Dedifferentiated amniotic fluid mesenchymal stem cell (primary cell): ENCODE results near the gene MREG.

Experiments
- DNase-seq: peaks from one replicate; pipeline ENCODE4 v3.0.0-alpha.2; 2016; ENCODE audit errors: extremely low spot score

Gene MREG

DNA sequence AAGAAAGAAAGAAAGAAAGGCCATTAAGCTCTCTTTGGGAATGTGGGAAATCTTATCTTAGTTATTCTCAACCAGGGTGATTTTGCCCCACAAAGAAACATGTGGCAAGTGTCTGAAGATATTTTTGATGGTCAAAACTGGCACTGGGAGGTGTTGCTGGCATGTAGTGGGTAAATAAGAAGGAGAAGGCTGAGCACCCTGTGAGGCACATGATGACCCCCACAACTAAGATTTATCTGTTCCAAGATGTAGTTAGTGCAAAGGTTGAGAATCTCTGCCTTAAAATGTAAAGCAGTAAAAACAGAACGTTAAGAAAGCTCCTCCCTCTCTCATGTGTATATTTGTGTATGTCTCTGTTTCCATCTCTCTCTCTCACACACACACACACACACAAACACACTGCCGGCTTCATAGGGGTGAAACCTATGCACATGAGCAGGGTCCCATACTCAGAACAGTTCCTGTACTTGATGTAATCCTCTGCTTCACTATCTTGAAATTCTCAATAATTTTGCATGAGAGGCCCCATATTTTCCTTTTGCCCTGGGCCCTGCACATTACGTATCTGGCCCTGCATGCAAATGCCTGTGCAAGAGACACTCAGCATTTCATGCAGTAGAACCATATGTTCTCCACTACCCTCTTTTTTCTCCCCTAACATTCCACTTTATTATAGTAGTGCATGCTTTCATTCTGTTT, 94.3 kb downstream of the MREG start:
- no peak for DNase-seq

DNA sequence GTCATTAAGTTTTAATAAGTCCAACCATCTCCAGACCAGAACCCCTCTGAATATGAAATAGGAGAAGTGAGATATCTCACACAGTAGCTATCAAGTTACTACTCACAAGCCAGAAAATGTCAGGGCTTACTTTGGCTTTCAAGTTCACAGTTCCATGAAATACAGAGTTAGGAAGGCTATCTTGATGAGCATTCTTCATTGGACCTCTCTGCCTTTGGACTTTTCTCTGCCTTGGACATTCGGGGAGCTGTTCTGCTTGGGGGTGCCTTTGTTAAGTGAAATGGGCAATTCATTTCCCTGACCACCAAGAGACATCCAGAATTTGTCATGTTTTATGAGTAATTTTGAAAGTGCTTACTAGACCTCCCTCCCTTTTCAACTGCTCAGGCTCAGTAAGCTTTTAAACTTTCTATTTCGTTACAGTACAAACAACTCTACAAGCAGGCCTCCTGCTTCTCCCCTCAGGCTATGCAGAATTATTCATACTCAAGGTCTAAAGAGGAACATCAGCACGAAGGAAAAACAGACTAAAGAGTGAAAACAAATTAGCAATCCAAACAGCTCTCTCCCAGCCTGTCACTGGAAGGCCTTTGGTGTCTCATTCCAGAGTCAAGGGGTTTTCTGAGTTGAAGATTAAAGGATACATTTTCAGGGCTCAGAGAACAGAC, 95.3 kb downstream of the MREG start:
- peak; percentile 87 for DNase-seq

DNA sequence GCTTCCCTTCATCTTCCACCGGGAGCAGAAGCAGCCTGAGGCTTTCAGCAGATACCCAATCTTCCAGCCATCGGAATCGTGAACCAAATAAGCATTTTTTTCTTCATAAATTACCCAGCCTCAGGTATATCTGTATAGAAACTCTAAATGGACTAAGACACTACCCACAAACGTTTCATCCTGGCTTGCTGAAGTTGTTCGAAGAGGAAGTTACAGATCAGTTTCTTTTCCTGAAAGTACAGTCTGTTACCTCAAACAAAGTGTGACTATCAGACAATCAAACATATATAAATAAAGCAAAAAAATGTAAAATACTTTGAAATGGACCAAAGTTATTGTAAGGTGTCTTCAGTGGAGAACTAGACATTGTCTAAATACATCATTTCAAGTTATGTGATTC, 97.9 kb downstream of the MREG start:
- DNase-seq: no peak

DNA sequence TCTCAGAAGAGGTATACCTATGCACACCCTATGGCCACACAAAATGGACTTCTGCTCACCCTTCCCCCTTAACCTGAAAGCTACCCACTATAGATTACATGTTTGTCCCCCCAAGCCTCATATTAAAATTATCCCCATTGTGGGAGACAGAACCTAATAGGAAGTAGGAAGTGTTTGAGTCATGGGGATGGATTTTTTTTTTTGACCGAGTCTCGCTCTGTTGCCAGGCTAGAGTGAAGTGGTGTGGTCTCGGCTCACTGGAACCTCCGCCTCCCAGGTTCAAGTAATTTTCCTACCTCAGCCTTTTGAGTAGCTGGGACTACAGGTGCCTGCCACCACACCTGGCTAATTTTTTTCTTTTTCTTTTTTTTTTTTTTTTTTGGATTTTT, 98.6 kb downstream of the MREG start:
- DNase-seq: no peak

DNA sequence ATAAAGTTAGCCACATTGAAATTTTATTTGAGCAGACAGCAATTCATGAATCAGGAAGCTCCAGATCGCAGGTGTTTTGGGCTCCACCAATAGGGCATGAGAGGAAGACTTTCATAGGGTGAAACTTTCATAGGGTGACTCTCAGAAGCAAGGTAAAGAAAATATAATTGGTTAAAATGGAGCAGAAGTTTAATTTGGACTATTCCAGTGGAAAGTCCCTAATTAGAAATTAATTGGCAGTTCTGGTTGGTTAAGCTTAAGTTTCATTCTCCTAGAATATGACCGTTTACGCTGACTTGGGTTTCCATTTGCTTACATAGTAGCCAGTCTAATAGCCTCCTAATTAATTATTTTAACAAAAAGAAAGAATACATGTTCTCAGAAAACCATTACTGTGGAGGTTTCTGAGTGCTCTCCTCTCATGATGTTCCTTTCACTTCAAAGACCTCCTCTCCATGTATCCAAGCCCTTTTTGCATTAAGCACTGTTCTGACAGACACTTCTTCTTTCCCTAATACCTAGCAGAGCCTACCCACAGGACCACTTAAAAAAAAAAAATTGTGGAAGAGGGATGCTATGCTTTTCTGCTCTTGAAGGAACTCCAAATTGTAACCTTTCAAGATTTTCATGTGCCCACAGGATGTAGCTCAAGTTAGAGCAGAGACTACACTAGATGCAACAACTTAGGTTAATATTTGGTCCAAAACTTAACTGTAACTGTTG, 99.1 kb downstream of the MREG start:
- no peak for DNase-seq

DNA sequence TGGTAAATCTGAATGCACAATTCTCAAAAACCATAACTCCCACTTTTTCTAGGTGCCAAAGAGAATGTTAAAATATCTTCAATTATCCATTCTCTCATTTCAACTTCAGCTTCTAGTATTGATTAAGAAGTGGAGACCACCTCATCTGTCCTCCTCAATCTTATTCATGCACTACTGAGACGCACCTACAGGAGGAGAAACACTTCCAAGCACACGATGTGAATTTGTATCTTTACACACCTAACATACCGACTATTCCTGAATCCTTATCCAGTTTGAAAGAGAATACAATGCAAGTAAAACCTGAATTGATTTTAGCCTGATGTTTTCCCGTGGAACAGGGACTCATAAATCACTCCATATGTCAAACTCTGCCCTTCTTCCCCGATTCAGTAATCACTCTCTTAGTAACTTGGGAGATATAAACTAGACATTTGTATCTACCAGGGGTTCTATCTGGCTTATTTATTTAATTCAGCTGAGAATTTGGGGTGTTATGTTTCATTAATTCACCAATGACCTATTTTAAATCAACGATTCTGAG, 101.0 kb downstream of the MREG start:
- no peak for DNase-seq

DNA sequence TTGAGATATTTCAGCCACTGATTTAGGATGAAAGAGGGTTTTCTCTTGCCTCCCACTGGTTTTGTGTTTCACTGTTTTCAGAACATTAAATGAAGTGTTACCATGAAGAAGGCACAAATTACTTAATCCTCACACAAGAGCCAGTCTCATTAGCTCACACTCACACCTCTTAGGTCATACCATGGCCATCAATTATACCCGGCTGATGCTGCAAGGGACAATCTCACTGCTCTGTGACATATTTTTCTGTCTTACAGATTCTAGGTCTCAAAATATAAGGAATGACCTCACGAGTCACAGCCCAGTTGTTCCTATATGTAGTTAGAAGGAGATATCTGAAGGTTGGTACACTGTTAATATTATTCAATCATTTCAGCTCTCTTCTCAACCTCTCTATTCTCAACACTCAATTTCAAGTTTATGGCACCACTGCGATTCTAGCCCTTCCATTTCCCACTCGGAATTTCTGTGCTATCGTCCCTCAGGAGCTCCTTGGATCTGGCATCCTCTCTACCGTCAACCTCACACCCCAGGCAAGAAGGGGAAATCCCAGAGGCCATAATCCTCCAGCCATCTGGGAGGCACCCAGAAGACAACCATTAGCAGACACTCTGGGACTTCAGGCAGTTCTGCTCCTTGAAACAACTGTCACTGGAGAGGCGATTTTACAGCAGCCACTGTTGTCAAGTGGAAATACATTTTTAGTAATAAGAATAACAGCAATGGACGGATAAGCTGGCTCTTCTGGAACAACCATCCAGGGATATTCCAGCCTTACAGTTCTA, 101.9 kb downstream of the MREG start:
- DNase-seq: no peak

DNA sequence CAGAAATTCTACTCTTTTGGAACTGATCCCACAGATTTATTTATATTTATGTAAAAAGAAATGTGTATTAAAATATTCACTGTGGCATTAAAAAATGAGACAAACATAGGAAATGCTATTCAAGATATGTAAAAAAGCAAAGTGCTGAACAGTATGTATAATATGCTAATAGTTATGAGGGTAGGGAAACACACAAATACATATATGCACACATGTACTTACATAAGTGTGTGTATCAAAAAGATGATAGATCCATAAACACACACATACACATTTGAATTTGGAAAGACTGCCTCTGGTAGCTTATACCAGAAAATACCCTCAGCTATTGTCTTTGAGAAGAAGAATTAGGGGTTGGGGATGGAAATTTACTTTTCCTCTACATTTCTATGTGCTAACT, 103.2 kb downstream of the MREG start:
- DNase-seq: no peak

DNA sequence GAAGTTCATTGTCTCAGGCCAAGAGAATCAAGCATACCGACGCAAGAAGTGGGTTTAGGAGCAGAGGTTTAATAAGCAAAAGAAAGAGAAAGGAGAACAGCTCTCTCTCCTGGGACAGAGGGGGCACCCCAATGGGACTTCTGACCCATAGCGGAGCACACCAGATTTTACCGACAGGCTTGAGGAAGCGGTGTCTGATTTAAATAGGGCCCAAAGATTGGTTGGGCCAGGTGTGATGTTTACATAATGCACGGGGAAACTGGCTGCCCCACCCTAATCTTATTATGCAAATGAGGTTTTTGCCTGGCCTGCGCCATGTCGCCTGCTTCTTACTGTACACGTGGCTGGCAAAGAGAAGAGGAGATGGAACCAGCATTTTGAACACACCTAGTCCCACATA, 106.2 kb downstream of the MREG start:
- no peak for DNase-seq

DNA sequence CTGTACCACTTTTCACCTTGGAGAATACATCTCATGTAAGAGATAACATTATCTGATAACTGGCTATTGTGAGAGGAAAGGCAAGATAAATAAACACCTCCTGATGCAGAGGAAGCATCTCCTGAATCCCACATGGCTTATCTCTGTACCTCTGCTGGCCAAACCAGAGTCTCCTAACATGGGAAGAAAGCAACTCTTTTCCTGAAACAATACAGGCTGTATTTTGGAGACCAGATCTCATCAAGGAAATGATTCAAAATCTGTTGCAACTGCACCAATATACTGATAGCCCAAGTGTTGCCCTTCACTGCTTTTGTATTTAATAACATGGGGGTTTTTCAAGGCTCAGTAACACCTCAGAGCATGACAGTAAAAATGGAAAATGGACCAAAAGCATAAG, 106.9 kb downstream of the MREG start:
- no peak for DNase-seq

DNA sequence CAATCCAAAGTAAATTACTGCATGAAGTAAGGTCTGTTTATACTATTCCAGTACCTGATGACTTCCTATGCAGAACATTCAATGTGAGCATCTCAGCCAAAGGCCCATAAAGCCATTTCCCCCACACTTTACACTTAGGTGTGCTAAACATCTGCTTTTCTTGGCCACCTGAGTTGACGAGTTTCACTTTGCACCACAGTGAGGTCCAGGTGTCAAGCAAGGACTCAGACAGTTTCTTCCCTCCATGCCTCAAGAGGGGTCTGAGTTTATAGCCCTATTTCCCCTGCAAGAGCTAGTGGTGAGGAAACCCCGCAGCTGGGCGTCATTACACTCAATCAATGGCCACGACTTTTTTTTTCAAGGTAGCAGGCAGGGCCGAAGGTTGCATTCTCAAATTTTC, 107.7 kb downstream of the MREG start:
- DNase-seq: no peak

DNA sequence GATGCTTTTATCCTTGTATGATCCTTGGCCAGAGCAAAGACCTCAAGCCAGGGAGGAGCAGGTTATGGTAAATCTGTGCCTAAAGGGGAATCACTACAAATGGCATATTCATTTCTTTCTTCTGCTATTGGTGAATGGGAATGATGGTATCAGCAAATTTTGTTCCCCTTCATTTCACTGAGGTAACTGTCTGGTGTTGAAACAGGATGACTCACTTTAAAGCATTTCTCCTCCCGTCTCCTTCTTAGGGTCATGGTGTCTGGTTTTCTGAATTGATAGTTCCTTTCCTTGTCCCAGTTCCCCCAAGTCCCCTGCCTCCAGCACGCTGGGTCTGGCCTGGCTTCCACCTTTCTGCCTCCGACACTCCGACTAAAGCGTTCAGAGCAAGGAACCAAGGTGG, 109.2 kb downstream of the MREG start:
- no peak for DNase-seq

DNA sequence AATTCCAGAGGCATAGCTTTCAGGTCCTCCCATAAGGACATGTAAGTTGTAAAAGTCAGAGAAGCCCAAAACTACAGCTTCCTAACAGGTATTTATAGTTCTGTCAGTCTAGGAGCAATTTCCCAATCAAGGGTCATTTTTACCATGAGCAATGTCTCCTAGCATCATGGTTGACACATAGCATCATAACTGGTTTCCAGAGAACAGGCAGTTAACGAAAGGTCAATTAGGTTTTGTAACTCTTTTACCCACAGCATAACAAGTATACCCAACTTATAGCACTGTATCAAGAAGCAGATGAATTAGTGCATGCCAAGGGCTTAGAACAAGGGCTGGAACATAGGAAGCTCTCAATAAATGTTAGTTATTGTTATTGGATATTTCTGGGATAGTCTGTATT, 110.1 kb downstream of the MREG start:
- no peak for DNase-seq

DNA sequence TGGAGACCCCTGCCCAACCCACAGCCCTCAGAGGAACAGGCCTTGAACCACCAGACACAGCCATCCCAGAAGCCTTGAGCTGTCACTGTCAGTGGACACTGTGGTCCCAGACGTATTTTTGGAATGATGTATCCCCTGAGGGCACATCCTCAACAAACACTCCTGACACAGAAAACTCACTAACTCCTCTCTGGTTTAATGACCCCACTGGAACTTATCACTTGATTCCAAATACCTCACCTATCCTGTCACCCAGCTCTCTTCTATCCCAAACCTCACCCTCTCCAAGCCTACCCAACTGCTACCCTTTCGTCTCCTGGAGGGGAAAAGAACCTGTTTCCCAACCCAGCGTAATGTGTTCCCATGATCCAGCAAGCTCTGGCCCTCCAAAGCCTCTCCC, 111.6 kb downstream of the MREG start:
- DNase-seq: no peak

DNA sequence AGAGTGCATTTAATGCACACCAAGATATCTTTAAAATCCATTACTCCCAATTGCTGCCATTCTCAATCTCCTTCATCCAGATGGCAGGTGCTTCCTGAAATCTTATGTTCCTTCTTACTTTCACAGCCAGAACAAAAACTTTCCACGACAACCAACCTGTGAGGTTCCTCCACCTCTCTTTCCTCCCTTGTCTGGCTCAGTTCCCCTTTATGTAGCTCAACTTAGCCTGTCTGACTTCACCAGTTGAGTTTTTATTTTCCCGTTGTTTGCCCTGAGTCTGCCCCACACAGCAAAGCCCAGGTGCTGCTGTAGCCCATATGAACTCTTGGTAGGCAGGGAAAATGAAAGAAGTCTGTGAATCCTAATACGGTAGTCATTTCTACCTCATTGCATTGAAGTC, 112.5 kb downstream of the MREG start:
- no peak for DNase-seq

DNA sequence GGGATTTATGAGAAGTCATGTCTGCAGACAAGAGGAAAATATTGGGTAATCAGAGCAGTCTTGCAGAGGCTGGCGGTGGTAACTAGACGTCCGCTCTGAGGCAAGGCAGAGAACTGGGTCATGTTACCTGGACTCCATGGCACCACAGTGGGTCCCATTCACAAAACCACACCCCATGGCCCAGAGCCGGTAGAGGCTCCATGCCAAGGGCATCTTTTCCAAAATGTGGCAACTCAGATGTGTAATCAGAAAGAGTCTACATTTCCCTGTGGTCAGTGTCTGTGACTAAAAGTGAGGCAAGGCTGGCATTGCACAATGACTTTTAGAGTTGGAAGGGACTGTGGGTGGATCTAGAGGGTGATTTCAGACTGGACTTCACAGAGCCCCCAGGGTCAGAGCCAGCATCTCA, 113.1 kb downstream of the MREG start:
- no peak for DNase-seq

DNA sequence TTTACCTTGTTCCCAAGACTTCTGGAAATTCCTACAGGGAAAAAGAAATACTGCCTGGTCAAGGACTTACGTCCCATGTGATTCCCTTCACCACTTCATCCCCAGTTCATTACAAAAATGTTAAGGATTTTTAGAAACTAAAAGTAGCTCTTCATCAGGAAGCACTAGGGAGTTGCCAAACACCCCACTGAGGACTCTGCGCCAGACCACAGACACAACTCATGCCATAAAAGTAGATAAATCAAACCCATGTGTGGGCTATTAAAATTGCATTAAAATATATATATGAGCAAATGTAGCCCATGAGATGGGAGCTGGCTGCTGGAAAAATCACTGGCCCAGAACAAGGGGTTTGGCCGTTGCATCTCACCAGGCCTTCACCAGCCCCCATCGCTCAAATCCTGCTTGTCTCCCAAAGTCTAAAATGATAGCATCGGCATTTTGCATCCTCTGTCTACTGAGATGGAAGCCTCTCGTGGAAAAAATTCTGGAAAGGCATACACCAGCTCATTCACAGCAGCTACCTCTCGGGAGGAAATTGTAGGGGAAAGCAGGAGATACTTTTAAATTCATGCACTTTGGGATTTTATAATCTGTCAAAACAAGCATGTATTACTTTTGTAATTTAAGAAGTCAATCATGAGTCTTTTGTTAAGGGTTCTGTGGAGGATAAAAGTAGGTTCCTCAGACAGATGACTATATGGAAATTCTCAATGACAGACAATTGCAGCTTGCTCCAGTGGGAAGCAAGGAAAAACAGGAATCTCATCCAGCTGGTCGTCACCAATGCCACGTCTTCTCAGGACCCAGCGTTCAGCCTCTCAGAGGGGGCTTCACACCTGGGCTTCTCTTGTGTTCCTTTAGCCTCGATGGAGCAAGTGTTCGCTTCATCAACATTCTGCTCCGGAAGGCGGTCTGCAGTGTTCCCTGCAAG, 113.9 kb downstream of the MREG start:
- DNase-seq: no peak

DNA sequence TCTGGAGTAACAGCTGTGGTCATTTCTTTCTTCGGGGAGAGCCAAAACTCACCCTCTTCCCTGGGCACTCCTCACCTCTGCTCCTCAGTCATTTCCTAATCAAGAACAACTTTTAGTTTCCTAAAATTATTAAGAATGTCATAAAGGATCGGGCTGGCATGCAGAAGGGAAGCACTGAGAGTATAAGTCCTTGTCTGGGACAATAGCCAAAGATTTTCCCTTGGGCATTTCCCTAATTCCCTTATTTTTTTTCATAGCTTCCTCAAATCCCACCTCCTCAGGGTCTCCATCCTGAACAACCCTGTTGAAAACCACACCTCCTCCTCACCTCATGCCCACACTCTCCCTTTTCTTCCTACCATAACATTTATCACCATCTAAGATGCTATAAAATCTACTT, 115.0 kb downstream of the MREG start:
- DNase-seq: no peak

DNA sequence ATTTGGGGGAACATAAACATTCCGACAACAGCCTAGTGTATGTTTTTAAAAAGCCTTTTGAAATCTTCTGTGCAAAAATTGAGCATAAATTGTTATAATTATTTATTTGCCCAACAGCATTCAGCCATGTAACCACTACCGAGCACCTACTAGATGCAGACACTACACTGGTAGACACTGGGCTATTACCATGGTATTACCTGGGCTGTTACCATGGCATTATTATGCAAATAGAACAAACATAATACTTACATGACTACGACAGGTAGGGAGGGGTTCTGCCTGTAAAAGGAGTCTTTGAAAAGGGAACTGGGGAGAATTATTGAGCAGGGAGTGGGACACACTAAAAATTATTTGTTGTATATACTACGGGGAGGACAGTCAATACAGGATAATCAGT, 116.4 kb downstream of the MREG start:
- no peak for DNase-seq

DNA sequence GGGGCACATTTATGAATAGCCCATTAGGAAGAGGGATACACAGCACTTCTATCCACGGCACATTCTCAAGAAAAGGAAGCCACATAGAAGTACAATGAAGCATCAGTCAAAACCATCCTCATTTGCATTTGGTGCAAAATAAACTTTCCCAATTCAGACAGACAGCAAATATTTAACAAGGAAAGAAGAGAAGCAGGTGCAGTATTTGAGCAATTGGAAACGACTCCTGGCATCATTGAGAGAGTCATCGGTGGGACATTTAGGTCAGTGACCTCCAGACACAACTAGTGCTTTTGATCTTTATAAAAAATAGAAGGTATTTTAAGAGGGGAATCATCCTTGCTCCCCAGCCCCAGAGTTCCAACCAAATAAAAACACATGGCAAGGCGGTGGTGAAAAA, 118.0 kb downstream of the MREG start:
- no peak for DNase-seq
